Neural cell (in vitro differentiated cells): Measurements from ENCODE around the gene INTU.
A peak's percentile ranks its signal among the peaks of the same experiment; 100 is the strongest.

ENCODE experiments used
- CTCF ChIP-seq: fragments of 450-650 bp; IDR thresholded peaks from 2 replicates; pipeline ENCODE4 v1.5.1; 2014; ENCODE audit warnings: antibody characterized with exemption, mild to moderate bottlenecking, moderate library complexity; ENCODE audit not compliant: poor library complexity, severe bottlenecking
- EP300 ChIP-seq: fragments of 450-650 bp; conservative IDR thresholded peaks from 2 replicates; pipeline ENCODE4 v1.6.1; 2014; ENCODE audit warnings: antibody characterized with exemption, mild to moderate bottlenecking, moderate library complexity; ENCODE audit not compliant: poor library complexity, severe bottlenecking
- EZH2 ChIP-seq: fragments of 200-600, 300-800 bp; shearing (Covaris generic), sonication (generic); IDR thresholded peaks from 2 replicates; pipeline ENCODE4 v1.6.1; 2014; ENCODE audit warnings: antibody characterized with exemption, low read length, borderline replicate concordance, mild to moderate bottlenecking; ENCODE audit not compliant: insufficient read depth, poor library complexity, severe bottlenecking
- MXI1 ChIP-seq: fragments of 450-650 bp; conservative IDR thresholded peaks from 2 replicates; pipeline ENCODE4 v1.6.1; 2014; ENCODE audit warnings: antibody characterized with exemption, mild to moderate bottlenecking; ENCODE audit not compliant: poor library complexity, severe bottlenecking
- POLR2AphosphoS5 ChIP-seq: IDR thresholded peaks from 2 replicates; pipeline ENCODE4 v1.6.1; 2012
- REST ChIP-seq: IDR thresholded peaks from 2 replicates; pipeline ENCODE4 v1.6.1; 2012; ENCODE audit warnings: borderline replicate concordance
- SMC3 ChIP-seq: fragments of 450-650 bp; conservative IDR thresholded peaks from 2 replicates; pipeline ENCODE4 v1.6.1; 2014; ENCODE audit warnings: antibody characterized with exemption, mild to moderate bottlenecking, moderate library complexity; ENCODE audit not compliant: poor library complexity
- TAF1 ChIP-seq: IDR thresholded peaks from 2 replicates; pipeline ENCODE4 v1.6.1; 2012; ENCODE audit warnings: low read depth

GRCh38 chr4:127586922-127587571 is 45.7 kb upstream of the INTU start:
- TF ChIP-seq CTCF (peak; percentile 52), SMC3 (peak; percentile 34), EZH2 (no peak), REST (no peak), POLR2AphosphoS5 (no peak), MXI1 (no peak), EP300 (no peak), TAF1 (no peak)
